HepG2 (cell line): ENCODE data around the gene URM1. TPM values are rescaled to one million over a fixed set of nuclear protein-coding genes. Genes with fewer than 3 reads are reported as not detected.
A peak's percentile ranks its signal among the peaks of the same experiment; 100 is the strongest.

ENCODE experiments used
- CREB3 ChIP-seq: sonication (generic); formaldehyde crosslinking; IDR thresholded peaks from 2 replicates; pipeline ENCODE4 v1.5.0; 2020; ENCODE audit warnings: missing genetic modification reagents
- ESRRA ChIP-seq: sonication (generic); formaldehyde crosslinking; IDR thresholded peaks from 2 replicates; pipeline ENCODE4 v1.5.1; 2020; ENCODE audit warnings: mild to moderate bottlenecking, low read depth, missing genetic modification reagents
- KAT2B ChIP-seq: fragments of 150-350 bp; IDR thresholded peaks from 2 replicates; pipeline ENCODE4 v1.6.1; 2014; ENCODE audit warnings: low read depth, low read length, borderline replicate concordance
- MED13 ChIP-seq: sonication (generic); formaldehyde crosslinking; IDR thresholded peaks from 2 replicates; pipeline ENCODE4 v1.5.0; 2020; ENCODE audit warnings: missing genetic modification reagents
- PPARG ChIP-seq: conservative IDR thresholded peaks from 2 replicates; pipeline ENCODE4 v1.6.1; 2016; ENCODE audit warnings: missing biosample characterization, missing genetic modification reagents
- RFX5 ChIP-seq: IDR thresholded peaks from 2 replicates; pipeline ENCODE4 v1.6.1; 2011; ENCODE audit warnings: low read depth, low read length, improper control_type of control experiment
- TFAP4 ChIP-seq: sonication (generic); IDR thresholded peaks from 2 replicates; pipeline ENCODE4 v1.6.1; 2016; ENCODE audit warnings: low read depth, borderline replicate concordance
- XRCC5 ChIP-seq: fragments of 200-400 bp; formaldehyde crosslinking; optimal IDR thresholded peaks from 2 replicates; pipeline ENCODE3; 2017; ENCODE audit warnings: mild to moderate bottlenecking, low read length
- ZBTB25 ChIP-seq: IDR thresholded peaks from 2 replicates; pipeline ENCODE4 v1.6.1; 2018; ENCODE audit warnings: missing genetic modification reagents
- ZHX1 ChIP-seq: sonication (generic); formaldehyde crosslinking; IDR thresholded peaks from 2 replicates; pipeline ENCODE4 v1.8.1; 2022; ENCODE audit warnings: low read depth, mild to moderate bottlenecking, missing genetic modification reagents
- ZNF124 ChIP-seq: sonication (generic); formaldehyde crosslinking; IDR thresholded peaks from 2 replicates; pipeline ENCODE4 v1.4.0; 2020; ENCODE audit warnings: missing genetic modification reagents
- ZNF276 ChIP-seq: sonication (generic); formaldehyde crosslinking; IDR thresholded peaks from 2 replicates; pipeline ENCODE4 v1.4.0; 2020; ENCODE audit warnings: mild to moderate bottlenecking, low read depth, missing genetic modification reagents
- ZNF430 ChIP-seq: sonication (generic); formaldehyde crosslinking; IDR thresholded peaks from 2 replicates; pipeline ENCODE4 v1.9.0; 2021; ENCODE audit warnings: mild to moderate bottlenecking, missing genetic modification reagents
- polyA plus RNA-seq, 8 experiments: library from polyadenylated mRNA; depleted of rRNA in 3 of 8; stranded (reverse) in 7 of 8; unstranded in 1 of 8; fragments of >200 nt; fragmentation: Illumina TruSeq in 4 of 8; extraction: Trizol in 4 of 8; gene quantifications; 2 replicates each; pipeline versions ENCODE4 v1.2.1 to v1.2.3, GENCODE V29; 2011 to 2016; ENCODE audit warnings: low read depth in 4 of 8, missing spikeins in 1 of 8, mixed read lengths in 1 of 8; ENCODE audit not compliant: insufficient read depth in 1 of 8
- total RNA-seq, 5 experiments: library from RNA; depleted of rRNA; stranded (reverse); fragments of >200 nt; fragmentation: Illumina TruSeq; extraction: Trizol; gene quantifications; 2 replicates each; pipeline ENCODE4 v1.2.3, GENCODE V29; 2016; ENCODE audit warnings: low read depth in 1 of 5

URM1 gene
- total and polyA plus RNA-seq, 2 of the 13 experiments (the other 11 are each of a cell fraction or from before 2014, with no cell fraction given): 37.1 to 41.3 TPM

GRCh38 chr9:128339761-128340690, 31.1 kb upstream of the URM1 start, which contains the start of gene SLC27A4 (continued):
- peak; percentile 52; the same call in 1 of the 2 replicates for TF ChIP-seq ZNF430 (CRISPR knock-in tag)
- TF ChIP-seq ZBTB25: no peak
- TF ChIP-seq PPARG: 0 out of 2 replicates have a peak, but pooled peaks have one; percentile 31
- 0 out of 2 replicates have a peak, but pooled peaks have one; percentile 49 for TF ChIP-seq ZNF276
- peak; percentile 3; the same call in 1 of the 2 replicates for TF ChIP-seq TFAP4
- peak; percentile 58 for TF ChIP-seq XRCC5
- TF ChIP-seq ESRRA (CRISPR knock-in tag): 0 out of 2 replicates have a peak, but pooled peaks have one; percentile 46
- TF ChIP-seq ZHX1: no peak
- TF ChIP-seq RFX5: no peak
- no peak for TF ChIP-seq CREB3
- TF ChIP-seq KAT2B: no peak
- TF ChIP-seq MED13: 0 out of 2 replicates have a peak, but pooled peaks have one; percentile 20
- TF ChIP-seq ZNF124: 0 out of 2 replicates have a peak, but pooled peaks have one; percentile 29
